IPS DF 6.9 (cell line): ENCODE results near the gene CISD1.

Source experiments
- DNase-seq: peaks from one replicate; pipeline ENCODE4 v3.0.0-alpha.2; 2013; ENCODE audit warnings: low read depth, low spot score
- H3K27ac ChIP-seq: one replicate; pipeline ENCODE4 v1.5.1; 2013; ENCODE audit warnings: low read length, control low read depth
- H3K27me3 ChIP-seq: 2 replicates; pipeline ENCODE4 v1.6.1; 2013; ENCODE audit warnings: mild to moderate bottlenecking, low read length; ENCODE audit not compliant: control insufficient read depth, insufficient read depth
- H3K36me3 ChIP-seq: 2 replicates; pipeline ENCODE4 v1.6.1; 2013; ENCODE audit warnings: low read length; ENCODE audit not compliant: control insufficient read depth, insufficient read depth
- H3K4me1 ChIP-seq: 2 replicates; pipeline ENCODE4 v1.6.1; 2013; ENCODE audit warnings: low read length; ENCODE audit not compliant: control insufficient read depth, insufficient read depth
- H3K4me3 ChIP-seq: 2 replicates; pipeline ENCODE4 v1.5.1; 2013; ENCODE audit warnings: mild to moderate bottlenecking, low read length
- H3K9me3 ChIP-seq: 2 replicates; pipeline ENCODE4 v1.6.1; 2013; ENCODE audit warnings: low read length, inconsistent platforms; ENCODE audit not compliant: control insufficient read depth, insufficient read depth
- WGBS: extraction: QIAGEN DNeasy Blood & Tissue Kit; methylation state at CpG from one replicate; pipeline ENCODE4 v1.1.7; 2013; ENCODE audit warnings: mixed read lengths, missing lambda C conversion rate; ENCODE audit not compliant: insufficient read length, insufficient coverage; 5-methylcytosine and 5-hydroxymethylcytosine counted together

Gene CISD1

GRCh38 chr10:58280477-58280876 is 11.5 kb downstream of the CISD1 start:
- H3K9me3 ChIP-seq, result no peaks in the 10 kb centered on the region
- H3K27me3 ChIP-seq, result no peaks in the 10 kb centered on the region
- no peaks in the 10 kb centered on the region for H3K4me1 ChIP-seq
- no peak overlapping the region for H3K4me3 ChIP-seq
- no CpG with 5 or more reads among the region's 3 CpGs for WGBS
- no peak overlapping the region for H3K27ac ChIP-seq
- no peak for DNase-seq
- H3K36me3 ChIP-seq, result no peaks in the 10 kb centered on the region

- DNase-seq, result no peak
- H3K36me3 ChIP-seq, result no peaks in the 10 kb centered on the region
- H3K4me3 ChIP-seq, result no peak overlapping the region
- no peaks in the 10 kb centered on the region for H3K27me3 ChIP-seq
- no peaks in the 10 kb centered on the region for H3K9me3 ChIP-seq
- no peaks in the 10 kb centered on the region for H3K4me1 ChIP-seq
- H3K27ac ChIP-seq, result no peak overlapping the region
- WGBS, result no CpG with 5 or more reads among the region's 2 CpGs
Measured at GRCh38 chr10:58281092-58281752, 12.3 kb downstream of the CISD1 start.

- H3K36me3 ChIP-seq, result no peaks in the 10 kb centered on the region
- no peak overlapping the region for H3K4me3 ChIP-seq
- DNase-seq, result no peak
- H3K27ac ChIP-seq, result no peak overlapping the region
- no peaks in the 10 kb centered on the region for H3K27me3 ChIP-seq
- no peaks in the 10 kb centered on the region for H3K4me1 ChIP-seq
- no peaks in the 10 kb centered on the region for H3K9me3 ChIP-seq
- WGBS, result no CpG with 5 or more reads among the region's 3 CpGs
Measured at GRCh38 chr10:58282615-58283014, 13.7 kb downstream of the CISD1 start.

- Histone ChIP-seq H3K27ac (no peak overlapping the region), H3K27me3 (no peaks in the 10 kb centered on the region), H3K4me3 (no peak overlapping the region), H3K36me3 (no peaks in the 10 kb centered on the region), H3K4me1 (no peaks in the 10 kb centered on the region), H3K9me3 (no peaks in the 10 kb centered on the region)
- DNase-seq, result no peak
- 100% methylated on average over 1 of the region's 5 CpGs for WGBS
Measured at GRCh38 chr10:58291538-58292174, 22.7 kb downstream of the CISD1 start.

- WGBS, result no CpG with 5 or more reads among the region's 5 CpGs
- DNase-seq, result no peak
- H3K27me3 ChIP-seq, result no peaks in the 10 kb centered on the region
Measured at GRCh38 chr10:58293989-58294388, 25.0 kb downstream of the CISD1 start.

GRCh38 chr10:58299580-58299979 is 30.6 kb downstream of the CISD1 start:
- Histone ChIP-seq H3K9me3 (no peaks in the 10 kb centered on the region), H3K36me3 (no peaks in the 10 kb centered on the region), H3K27ac (no peak overlapping the region), H3K4me1 (0 out of 2 replicates have a peak, but pooled peaks cover 1% of the 10 kb centered on the region), H3K27me3 (no peaks in the 10 kb centered on the region), H3K4me3 (no peak overlapping the region)
- WGBS, result no CpG with 5 or more reads among the region's 4 CpGs
- peak; percentile 55 for DNase-seq

More at GRCh38 chr10:58293989-58294388, 25.0 kb downstream of the CISD1 start:
- no peak overlapping the region for H3K27ac ChIP-seq
- H3K4me1 ChIP-seq, result no peaks in the 10 kb centered on the region
- no peaks in the 10 kb centered on the region for H3K36me3 ChIP-seq
- no peak overlapping the region for H3K4me3 ChIP-seq
- H3K9me3 ChIP-seq, result no peaks in the 10 kb centered on the region

- no peak for DNase-seq
- no peak overlapping the region for H3K27ac ChIP-seq
- H3K36me3 ChIP-seq, result no peaks in the 10 kb centered on the region
Measured at GRCh38 chr10:58300676-58301075, 31.7 kb downstream of the CISD1 start.

GRCh38 chr10:58302254-58302653 is 33.3 kb downstream of the CISD1 start:
- WGBS, result no CpG with 5 or more reads among the region's 2 CpGs
- no peaks in the 10 kb centered on the region for H3K9me3 ChIP-seq
- H3K4me1 ChIP-seq, result 0 out of 2 replicates have a peak, but pooled peaks cover 1% of the 10 kb centered on the region
- H3K27me3 ChIP-seq, result no peaks in the 10 kb centered on the region
- no peak for DNase-seq
- H3K27ac ChIP-seq, result no peak overlapping the region
- no peaks in the 10 kb centered on the region for H3K36me3 ChIP-seq
- H3K4me3 ChIP-seq, result no peak overlapping the region

More at GRCh38 chr10:58300676-58301075, 31.7 kb downstream of the CISD1 start:
- no peaks in the 10 kb centered on the region for H3K9me3 ChIP-seq
- H3K4me1 ChIP-seq, result 0 out of 2 replicates have a peak, but pooled peaks cover 1% of the 10 kb centered on the region
- H3K27me3 ChIP-seq, result no peaks in the 10 kb centered on the region
- H3K4me3 ChIP-seq, result no peak overlapping the region

GRCh38 chr10:58304099-58304633 is 35.2 kb downstream of the CISD1 start:
- H3K9me3 ChIP-seq, result no peaks in the 10 kb centered on the region
- H3K27me3 ChIP-seq, result no peaks in the 10 kb centered on the region
- no peaks in the 10 kb centered on the region for H3K36me3 ChIP-seq
- no CpG with 5 or more reads among the region's 3 CpGs for whole genome bisulfite sequencing
- no peak overlapping the region for H3K27ac ChIP-seq
- DNase-seq, result no peak
- H3K4me3 ChIP-seq, result no peak overlapping the region
- H3K4me1 ChIP-seq, result 0 out of 2 replicates have a peak, but pooled peaks cover 1% of the 10 kb centered on the region

- no CpG with 5 or more reads among the region's 4 CpGs for WGBS
- Histone ChIP-seq H3K36me3 (no peaks in the 10 kb centered on the region), H3K27ac (no peak overlapping the region), H3K9me3 (no peaks in the 10 kb centered on the region), H3K4me3 (no peak overlapping the region), H3K4me1 (0 out of 2 replicates have a peak, but pooled peaks cover 1% of the 10 kb centered on the region), H3K27me3 (no peaks in the 10 kb centered on the region)
- no peak for DNase-seq
Measured at GRCh38 chr10:58305821-58306220, 36.9 kb downstream of the CISD1 start.
